Upper lobe of right lung (tissue), 1 donor: Measurements from ENCODE around the gene UBXN2A. TPM values are rescaled to one million over a fixed set of nuclear protein-coding genes. Genes with fewer than 3 reads are reported as not detected.
"Not testable (repeated sequence)": the region's sequence is repeated elsewhere in the genome, so short reads cannot be mapped to it uniquely, and the experiment has no call there.

Experiments used
- ATAC-seq: fragments of 200-7000 bp; cut with Tn5 transposase; one replicate; pipeline ENCODE4 v1.9.1; 2020; ENCODE audit warnings: mild to moderate bottlenecking, moderate library complexity
- DNase-seq: peaks from one replicate; pipeline ENCODE4 v3.0.0-alpha.2; 2020
- H3K27ac ChIP-seq: fragments of 200-600 bp; one replicate; pipeline ENCODE4 v1.8.0; 2022
- H3K27me3 ChIP-seq: fragments of 200-600 bp; one replicate; pipeline ENCODE4 v1.8.0; 2022; ENCODE audit warnings: mild to moderate bottlenecking
- H3K36me3 ChIP-seq: fragments of 200-600 bp; one replicate; pipeline ENCODE4 v1.8.0; 2022
- H3K4me1 ChIP-seq: fragments of 200-600 bp; one replicate; pipeline ENCODE4 v1.8.0; 2022
- H3K4me3 ChIP-seq: fragments of 200-600 bp; one replicate; pipeline ENCODE4 v1.8.0; 2022; ENCODE audit warnings: mild to moderate bottlenecking
- H3K9me3 ChIP-seq: fragments of 200-600 bp; one replicate; pipeline ENCODE4 v1.8.0; 2022
- intact Hi-C: fragments of 100-400 bp; cut with DNase I; formaldehyde crosslinking; loops from one replicate; pipeline ENCODE4 v1.11.0; 2022
- total RNA-seq: library from RNA; stranded (reverse); fragmentation: NEBNext Ultra II Directional; extraction: Animal tissue kit (Norgen Biotek cat#: 25700); gene quantifications from one replicate; pipeline ENCODE4 v1.2.1, GENCODE V29; 2021
- TF ChIP-seq, protein P1 (sequence below): fragments of 200-600 bp; IDR thresholded peaks from one replicate; pipeline ENCODE4 v1.8.0; 2022; ENCODE audit warnings: antibody characterized with exemption
- donor health status: DM: no; HTN: yes; CAD: no; lungs with severe emphysema.

The UBXN2A gene
- total RNA-seq, 1 donor from 2014 or later: 12.7 TPM

GRCh38 chr2:23944976-23945375, 4.7 kb downstream of the UBXN2A start:
- no peak overlapping the region for H3K27ac ChIP-seq
- H3K9me3 ChIP-seq: no peaks in the 10 kb centered on the region
- ATAC-seq: no peak
- no peaks in the 10 kb centered on the region for H3K36me3 ChIP-seq
- H3K27me3 ChIP-seq: no peaks in the 10 kb centered on the region
- TF ChIP-seq, protein P1, sequence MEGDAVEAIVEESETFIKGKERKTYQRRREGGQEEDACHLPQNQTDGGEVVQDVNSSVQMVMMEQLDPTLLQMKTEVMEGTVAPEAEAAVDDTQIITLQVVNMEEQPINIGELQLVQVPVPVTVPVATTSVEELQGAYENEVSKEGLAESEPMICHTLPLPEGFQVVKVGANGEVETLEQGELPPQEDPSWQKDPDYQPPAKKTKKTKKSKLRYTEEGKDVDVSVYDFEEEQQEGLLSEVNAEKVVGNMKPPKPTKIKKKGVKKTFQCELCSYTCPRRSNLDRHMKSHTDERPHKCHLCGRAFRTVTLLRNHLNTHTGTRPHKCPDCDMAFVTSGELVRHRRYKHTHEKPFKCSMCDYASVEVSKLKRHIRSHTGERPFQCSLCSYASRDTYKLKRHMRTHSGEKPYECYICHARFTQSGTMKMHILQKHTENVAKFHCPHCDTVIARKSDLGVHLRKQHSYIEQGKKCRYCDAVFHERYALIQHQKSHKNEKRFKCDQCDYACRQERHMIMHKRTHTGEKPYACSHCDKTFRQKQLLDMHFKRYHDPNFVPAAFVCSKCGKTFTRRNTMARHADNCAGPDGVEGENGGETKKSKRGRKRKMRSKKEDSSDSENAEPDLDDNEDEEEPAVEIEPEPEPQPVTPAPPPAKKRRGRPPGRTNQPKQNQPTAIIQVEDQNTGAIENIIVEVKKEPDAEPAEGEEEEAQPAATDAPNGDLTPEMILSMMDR: no peak
- DNase-seq: no peak
- no peak overlapping the region for H3K4me3 ChIP-seq
- intact Hi-C loops: no loop called here
- H3K4me1 ChIP-seq: peaks cover 9% of the 10 kb centered on the region

GRCh38 chr2:23947350-23947749, 7.1 kb downstream of the UBXN2A start:
- no peaks in the 10 kb centered on the region for H3K36me3 ChIP-seq
- intact Hi-C loops: no loop called here
- H3K4me3 ChIP-seq: no peak overlapping the region
- H3K4me1 ChIP-seq: no peaks in the 10 kb centered on the region
- DNase-seq (no peak), ATAC-seq (no peak)
- H3K27ac ChIP-seq: no peak overlapping the region
- H3K9me3 ChIP-seq: no peaks in the 10 kb centered on the region
- no peaks in the 10 kb centered on the region for H3K27me3 ChIP-seq
- TF ChIP-seq, protein P1: no peak

- H3K9me3 ChIP-seq, intact Hi-C loops, DNase-seq, H3K27me3 ChIP-seq, H3K4me3 ChIP-seq, ATAC-seq, H3K4me1 ChIP-seq, H3K36me3 ChIP-seq, H3K27ac ChIP-seq: not testable (repeated sequence)
These were observed 12.3 kb downstream of the UBXN2A start for GRCh38 chr2:23952558-23952957.

- no peaks in the 10 kb centered on the region for H3K27me3 ChIP-seq
- no peak overlapping the region for H3K27ac ChIP-seq
- intact Hi-C loops: no loop called here
- DNase-seq: no peak
- H3K9me3 ChIP-seq: no peaks in the 10 kb centered on the region
- TF ChIP-seq, protein P1: no peak
- no peak overlapping the region for H3K4me3 ChIP-seq
- H3K36me3 ChIP-seq: peaks cover 2% of the 10 kb centered on the region
- H3K4me1 ChIP-seq: no peaks in the 10 kb centered on the region
- ATAC-seq: no peak
These were observed 13.4 kb downstream of the UBXN2A start for GRCh38 chr2:23953625-23954024.

DNA sequence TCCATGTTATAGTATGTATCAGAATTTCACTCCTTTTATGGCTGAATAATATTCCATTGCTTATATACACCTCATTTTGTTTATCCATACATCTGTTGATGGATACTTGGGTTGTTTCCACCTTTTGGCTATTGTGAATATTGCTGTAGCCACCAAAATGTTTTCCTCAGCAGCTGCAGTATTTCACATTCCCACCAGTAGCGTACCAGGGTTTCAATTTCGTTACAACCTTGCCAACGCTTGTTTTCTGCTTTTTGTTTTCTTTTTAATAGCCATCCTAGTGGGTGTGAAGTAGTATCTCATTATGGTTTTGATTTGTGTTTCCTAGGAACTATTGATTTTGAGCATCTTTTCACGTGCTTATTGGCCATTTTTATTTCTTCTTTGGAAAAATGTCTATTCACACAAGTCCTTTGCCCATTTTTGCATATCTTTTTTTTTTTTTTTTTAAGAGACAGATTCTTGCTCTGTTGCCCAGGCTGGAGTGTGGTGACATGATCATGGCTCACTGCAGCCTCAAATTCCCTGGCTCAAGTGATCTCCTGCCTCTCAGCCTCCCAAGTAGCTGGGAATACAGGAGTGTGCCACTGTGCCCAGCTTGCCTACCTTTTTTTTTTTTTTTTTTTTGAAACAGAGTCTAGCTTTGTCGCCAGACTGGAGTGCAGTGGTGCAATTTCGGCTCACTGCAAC, 14.2 kb downstream of the UBXN2A start:
- Histone ChIP-seq H3K27ac (no peak overlapping the region), H3K4me3 (no peak overlapping the region), H3K36me3 (peaks cover 10% of the 10 kb centered on the region), H3K27me3 (no peaks in the 10 kb centered on the region), H3K4me1 (no peaks in the 10 kb centered on the region), H3K9me3 (no peaks in the 10 kb centered on the region)
- TF ChIP-seq, protein P1: no peak
- intact Hi-C loops: no loop called here
- DNase-seq (no peak), ATAC-seq (no peak)

DNA sequence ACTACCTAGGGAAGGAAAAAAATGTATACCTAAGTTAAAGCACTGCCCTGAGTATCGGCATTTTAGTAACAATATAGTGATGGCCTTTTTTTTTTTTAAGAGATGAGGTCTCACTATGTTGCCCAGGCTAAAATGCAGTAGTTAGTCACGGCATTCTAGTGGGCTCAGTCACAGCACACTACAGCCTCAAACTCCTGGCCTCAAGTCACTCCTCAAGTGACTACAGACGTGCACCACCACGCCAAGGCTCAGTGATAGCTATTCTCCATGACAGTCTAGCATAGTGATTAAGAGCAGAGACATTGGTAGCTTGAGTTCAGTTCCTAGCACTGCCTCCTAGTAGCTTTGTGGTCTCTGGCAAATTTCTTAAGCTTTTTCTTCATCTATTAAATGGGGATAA, 27.6 kb downstream of the UBXN2A start:
- DNase-seq (no peak), ATAC-seq (no peak)
- H3K27me3 ChIP-seq: no peaks in the 10 kb centered on the region
- no peaks in the 10 kb centered on the region for H3K9me3 ChIP-seq
- H3K4me3 ChIP-seq: no peak overlapping the region
- intact Hi-C loops: no loop called here
- peaks cover 14% of the 10 kb centered on the region for H3K36me3 ChIP-seq
- no peak overlapping the region for H3K27ac ChIP-seq
- no peaks in the 10 kb centered on the region for H3K4me1 ChIP-seq
- TF ChIP-seq, protein P1: no peak
